HG03196 (cell line): Measurements from ENCODE around the gene TNIK.

Source experiments
- ATAC-seq: cut with Tn5 transposase; IDR thresholded peaks from one replicate; pipeline ENCODE4 v1.9.1; 2021; ENCODE audit not compliant: unreplicated experiment

Gene TNIK

GRCh38 chr3:171058873-171059603 lies 401.2 kb downstream of the TNIK start:
- no peak for ATAC-seq

- no peak for ATAC-seq
These were observed 402.1 kb downstream of the TNIK start for GRCh38 chr3:171058058-171058457.

GRCh38 chr3:171057072-171057471 lies 403.1 kb downstream of the TNIK start:
- ATAC-seq: no peak

GRCh38 chr3:171056528-171056927 lies 403.7 kb downstream of the TNIK start:
- no peak for ATAC-seq

- ATAC-seq: no peak
These were observed 404.6 kb downstream of the TNIK start for GRCh38 chr3:171055336-171056178.

- ATAC-seq: no peak
These were observed 405.3 kb downstream of the TNIK start for GRCh38 chr3:171054921-171055320.

- no peak for ATAC-seq
These were observed 406.0 kb downstream of the TNIK start for GRCh38 chr3:171054231-171054630.

- peak; percentile 84 for ATAC-seq
These were observed 410.3 kb downstream of the TNIK start for GRCh38 chr3:171049861-171050444.

- no peak for ATAC-seq
These were observed 413.4 kb downstream of the TNIK start for GRCh38 chr3:171046760-171047159.

GRCh38 chr3:171044835-171045793 lies 415.1 kb downstream of the TNIK start:
- ATAC-seq: no peak

GRCh38 chr3:171044384-171044783 lies 415.8 kb downstream of the TNIK start:
- ATAC-seq: no peak

GRCh38 chr3:171039674-171040073 lies 420.5 kb downstream of the TNIK start:
- no peak for ATAC-seq

- ATAC-seq: no peak
These were observed 421.9 kb downstream of the TNIK start for GRCh38 chr3:171038342-171038741.

- ATAC-seq: no peak
These were observed 431.4 kb downstream of the TNIK start for GRCh38 chr3:171028779-171029232.

GRCh38 chr3:171028025-171028778 lies 432.0 kb downstream of the TNIK start:
- ATAC-seq: no peak

GRCh38 chr3:171026597-171027293 lies 433.5 kb downstream of the TNIK start, which contains the start of gene SLC2A2:
Gene SLC2A2 (minus strand): TSS chr3:171026720. CDS start chr3:171026670, 50 bp downstream.
- no peak for ATAC-seq

- ATAC-seq: no peak
These were observed 436.6 kb downstream of the TNIK start for GRCh38 chr3:171023566-171023965.

- no peak for ATAC-seq
These were observed 438.8 kb downstream of the TNIK start for GRCh38 chr3:171021377-171021776.
